ENCODE results near the gene FAHD2A.

Gene FAHD2A

DNA sequence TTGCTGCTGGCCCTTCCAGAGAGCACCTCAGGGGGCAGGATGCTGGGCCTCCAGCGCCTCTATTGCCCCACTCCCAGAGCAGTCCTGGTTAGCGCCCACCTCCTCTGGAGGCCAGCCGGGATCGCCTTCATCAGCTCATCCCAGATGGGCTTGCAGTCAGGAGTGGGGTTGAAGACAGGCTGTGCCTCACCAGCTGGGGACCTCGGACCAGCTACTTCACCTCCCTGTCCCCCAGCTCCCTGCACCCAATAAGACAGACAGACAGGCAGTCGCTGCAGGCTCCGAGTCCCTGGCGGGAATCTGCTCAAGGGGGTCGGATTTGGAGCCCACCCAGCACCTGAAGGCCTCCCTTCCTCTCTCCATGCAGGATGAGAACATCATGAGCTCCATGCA is 18.9 kb upstream of the FAHD2A start:
- ATAC-seq (ENCODE audit: low read depth) (no peak), DNase-seq (ENCODE audit: low spot score) (peak; percentile 44)
- Histone ChIP-seq H3K36me3 (ENCODE audit: low read depth) (no peaks in the 10 kb centered on the region), H3K4me3 (ENCODE audit: severe bottlenecking) (no peak overlapping the region), H3K27ac (ENCODE audit: poor library complexity, severe bottlenecking) (no peak overlapping the region), H3K9me3 (ENCODE audit: severe bottlenecking) (no peaks in the 10 kb centered on the region), H3K4me1 (ENCODE audit: insufficient read depth, poor library complexity, severe bottlenecking) (no peaks in the 10 kb centered on the region), H3K27me3 (ENCODE audit: insufficient read depth, poor library complexity, severe bottlenecking) (no peaks in the 10 kb centered on the region)
- TF ChIP-seq CTCF (IDR thresholded peaks at IDR 0.05; ENCODE audit: poor library complexity, severe bottlenecking), result no peak

DNA sequence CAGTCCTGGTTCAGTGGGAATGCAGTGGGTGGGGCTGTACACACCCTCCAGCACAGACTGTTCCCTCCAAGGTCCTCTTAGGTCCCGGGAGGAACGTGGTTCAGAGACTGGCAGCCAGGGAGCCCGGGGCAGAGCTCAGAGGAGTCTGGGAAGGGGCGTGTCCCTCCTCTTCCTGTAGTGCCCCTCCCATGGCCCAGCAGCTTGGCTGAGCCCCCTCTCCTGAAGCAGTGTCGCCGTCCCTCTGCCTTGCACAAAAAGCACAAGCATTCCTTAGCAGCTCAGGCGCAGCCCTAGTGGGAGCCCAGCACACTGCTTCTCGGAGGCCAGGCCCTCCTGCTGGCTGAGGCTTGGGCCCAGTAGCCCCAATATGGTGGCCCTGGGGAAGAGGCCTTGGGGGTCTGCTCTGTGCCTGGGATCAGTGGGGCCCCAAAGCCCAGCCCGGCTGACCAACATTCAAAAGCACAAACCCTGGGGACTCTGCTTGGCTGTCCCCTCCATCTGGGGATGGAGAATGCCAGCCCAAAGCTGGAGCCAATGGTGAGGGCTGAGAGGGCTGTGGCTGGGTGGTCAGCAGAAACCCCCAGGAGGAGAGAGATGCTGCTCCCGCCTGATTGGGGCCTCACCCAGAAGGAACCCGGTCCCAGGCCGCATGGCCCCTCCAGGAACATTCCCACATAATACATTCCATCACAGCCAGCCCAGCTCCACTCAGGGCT is 17.5 kb upstream of the FAHD2A start:
- TF ChIP-seq CTCF (IDR thresholded peaks at IDR 0.05; ENCODE audit: poor library complexity, severe bottlenecking), result no peak
- no peaks in the 10 kb centered on the region for H3K36me3 ChIP-seq (ENCODE audit: low read depth)
- DNase-seq (ENCODE audit: low spot score), result peak; percentile 37

DNA sequence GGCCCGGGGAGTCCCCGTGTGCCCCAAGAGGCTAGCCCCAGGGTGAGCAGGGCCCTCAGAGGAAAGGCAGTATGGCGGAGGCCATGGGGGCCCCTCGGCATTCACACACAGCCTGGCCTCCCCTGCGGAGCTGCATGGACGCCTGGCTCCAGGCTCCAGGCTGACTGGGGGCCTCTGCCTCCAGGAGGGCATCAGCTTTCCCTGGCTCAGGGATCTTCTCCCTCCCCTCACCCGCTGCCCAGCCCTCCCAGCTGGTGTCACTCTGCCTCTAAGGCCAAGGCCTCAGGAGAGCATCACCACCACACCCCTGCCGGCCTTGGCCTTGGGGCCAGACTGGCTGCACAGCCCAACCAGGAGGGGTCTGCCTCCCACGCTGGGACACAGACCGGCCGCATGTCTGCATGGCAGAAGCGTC is 16.9 kb upstream of the FAHD2A start:
- Histone ChIP-seq H3K27ac (ENCODE audit: poor library complexity, severe bottlenecking) (no peak overlapping the region), H3K4me3 (ENCODE audit: severe bottlenecking) (no peak overlapping the region), H3K4me1 (ENCODE audit: insufficient read depth, poor library complexity, severe bottlenecking) (no peaks in the 10 kb centered on the region), H3K27me3 (ENCODE audit: insufficient read depth, poor library complexity, severe bottlenecking) (no peaks in the 10 kb centered on the region), H3K36me3 (ENCODE audit: low read depth) (no peaks in the 10 kb centered on the region), H3K9me3 (ENCODE audit: severe bottlenecking) (no peaks in the 10 kb centered on the region)
- ATAC-seq (ENCODE audit: low read depth), result no peak
- peak; percentile 49 for DNase-seq (ENCODE audit: low spot score)
- TF ChIP-seq CTCF (IDR thresholded peaks at IDR 0.05; ENCODE audit: poor library complexity, severe bottlenecking), result no peak

More for the DNA sequence above, 17.5 kb upstream of the FAHD2A start:
- H3K9me3 ChIP-seq (ENCODE audit: severe bottlenecking), result no peaks in the 10 kb centered on the region
- H3K4me1 ChIP-seq (ENCODE audit: insufficient read depth, poor library complexity, severe bottlenecking), result no peaks in the 10 kb centered on the region
- H3K27ac ChIP-seq (ENCODE audit: poor library complexity, severe bottlenecking), result no peak overlapping the region
- ATAC-seq (ENCODE audit: low read depth), result no peak; the same call in 2 of the 3 replicates
- H3K27me3 ChIP-seq (ENCODE audit: insufficient read depth, poor library complexity, severe bottlenecking), result no peaks in the 10 kb centered on the region
- H3K4me3 ChIP-seq (ENCODE audit: severe bottlenecking), result no peak overlapping the region

DNA sequence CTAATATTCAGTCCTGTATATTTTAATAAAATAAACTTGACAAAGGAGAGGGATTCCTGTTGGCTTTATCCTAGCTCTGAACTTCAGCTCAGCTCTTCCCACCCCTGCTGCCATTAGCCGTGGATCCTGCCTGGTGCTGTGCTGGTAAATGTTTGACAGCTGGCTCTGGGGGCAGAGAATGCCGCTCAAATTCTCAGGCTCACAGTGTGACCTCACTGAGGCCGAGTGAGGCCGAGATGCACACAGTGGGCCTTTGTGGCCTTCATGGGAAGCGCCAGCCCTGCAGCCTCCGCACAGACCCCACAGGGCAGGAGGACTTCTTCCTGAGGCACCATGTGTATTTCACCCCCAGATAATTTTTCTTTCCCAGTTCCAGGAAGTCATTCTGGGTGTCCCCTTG is 16.5 kb upstream of the FAHD2A start:
- Histone ChIP-seq H3K27me3 (ENCODE audit: insufficient read depth, poor library complexity, severe bottlenecking) (no peaks in the 10 kb centered on the region), H3K4me3 (ENCODE audit: severe bottlenecking) (no peak overlapping the region), H3K27ac (ENCODE audit: poor library complexity, severe bottlenecking) (no peak overlapping the region), H3K4me1 (ENCODE audit: insufficient read depth, poor library complexity, severe bottlenecking) (no peaks in the 10 kb centered on the region), H3K36me3 (ENCODE audit: low read depth) (no peaks in the 10 kb centered on the region), H3K9me3 (ENCODE audit: severe bottlenecking) (no peaks in the 10 kb centered on the region)
- ATAC-seq (ENCODE audit: low read depth) (no peak), DNase-seq (ENCODE audit: low spot score) (peak; percentile 18)
- TF ChIP-seq CTCF (IDR thresholded peaks at IDR 0.05; ENCODE audit: poor library complexity, severe bottlenecking), result no peak

DNA sequence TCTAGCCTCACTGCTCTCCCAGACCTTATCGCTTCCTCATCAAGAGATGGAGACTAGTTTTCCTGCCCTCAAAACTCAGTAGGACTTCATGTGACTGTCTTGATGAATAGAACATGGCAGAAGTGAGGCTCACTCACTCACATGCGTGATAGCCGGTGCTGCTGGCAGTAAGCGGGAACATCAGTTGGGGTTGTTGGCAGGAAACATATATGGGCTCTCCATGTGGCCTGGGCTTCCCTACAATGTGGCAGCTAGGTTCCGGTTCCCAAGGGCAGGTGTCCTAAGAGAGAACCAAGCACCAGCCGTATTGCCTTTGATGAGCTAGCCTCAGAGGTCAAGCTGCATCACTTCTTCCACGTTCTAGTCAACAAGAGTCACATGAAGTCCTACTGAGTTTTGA is 15.2 kb upstream of the FAHD2A start:
- ATAC-seq (ENCODE audit: low read depth), result no peak
- Histone ChIP-seq H3K4me1 (ENCODE audit: insufficient read depth, poor library complexity, severe bottlenecking) (no peaks in the 10 kb centered on the region), H3K9me3 (ENCODE audit: severe bottlenecking) (no peaks in the 10 kb centered on the region), H3K4me3 (ENCODE audit: severe bottlenecking) (no peak overlapping the region), H3K27me3 (ENCODE audit: insufficient read depth, poor library complexity, severe bottlenecking) (no peaks in the 10 kb centered on the region), H3K27ac (ENCODE audit: poor library complexity, severe bottlenecking) (no peak overlapping the region), H3K36me3 (ENCODE audit: low read depth) (no peaks in the 10 kb centered on the region)
- TF ChIP-seq CTCF (IDR thresholded peaks at IDR 0.05; ENCODE audit: poor library complexity, severe bottlenecking), result no peak
- DNase-seq (ENCODE audit: low spot score), result no peak

Data from RWPE2 (cell line).